ENCODE results near the gene BAG1. TPM values are rescaled to one million over a fixed set of nuclear protein-coding genes. Genes with fewer than 3 reads are reported as not detected.

Gene BAG1
- total and polyA plus RNA-seq, 4 donors: 60.4 to 190 (median 93.2) TPM

DNA sequence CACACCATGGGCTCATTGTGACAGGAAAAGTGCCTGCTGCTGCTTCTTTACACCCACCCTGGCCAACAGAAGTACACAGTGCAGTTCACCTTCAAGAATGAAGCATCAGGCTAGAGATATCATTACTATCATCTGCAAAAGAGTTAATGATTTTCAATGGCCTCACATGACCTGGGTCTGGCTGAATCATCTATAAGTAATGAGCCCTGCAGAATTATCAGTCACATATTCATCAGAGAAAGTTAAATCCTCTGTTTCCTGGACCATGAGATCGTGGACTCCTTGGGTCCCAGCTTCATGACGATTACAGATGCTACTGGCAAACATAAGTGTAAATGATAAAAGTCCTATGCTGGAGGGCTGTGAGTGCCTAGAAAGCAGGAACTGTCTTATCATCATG, 8.3 kb downstream of the BAG1 start:
- peaks cover 7 to 19% of the 10 kb centered on the region in 2 donors for H3K36me3 ChIP-seq (ENCODE audit: control insufficient read depth in 1 of 2, insufficient read depth in 2 of 2, low read length in 1 of 2)
- ATAC-seq (ENCODE audit: low FRiP score): no peak
- WGBS, 2 donors: 90% methylated on average over 2 of the region's 2 CpGs

GRCh38 chr9:33255471-33255870, 9.0 kb downstream of the BAG1 start:
- 88 to 90% methylated on average over 4 of the region's 4 CpGs for whole genome bisulfite sequencing, 2 donors
- no peaks in the 10 kb centered on the region for H3K4me1 ChIP-seq (ENCODE audit: control insufficient read depth in 1 of 2, insufficient read depth in 2 of 2, low read length in 2 of 2)
- no peak overlapping the region for H3K27ac ChIP-seq (ENCODE audit: low read depth in 1 of 2, low read length in 2 of 2)
- intact Hi-C loops (cut with DNase I): no loop called here
- DNase-seq: no peak
- H3K36me3 ChIP-seq (ENCODE audit: control insufficient read depth in 1 of 2, insufficient read depth in 2 of 2, low read length in 1 of 2): peaks cover 7 to 19% of the 10 kb centered on the region in 2 donors
- no peak overlapping the region for H3K4me3 ChIP-seq (ENCODE audit: low read length in 2 of 2)
- H3K9me3 ChIP-seq (ENCODE audit: control insufficient read depth, low read length): no peaks in the 10 kb centered on the region
- ATAC-seq (ENCODE audit: low FRiP score): no peak
- no peaks in the 10 kb centered on the region for H3K27me3 ChIP-seq (ENCODE audit: control insufficient read depth in 1 of 2, insufficient read depth in 2 of 2, low read length in 1 of 2)

More for the DNA sequence above, 8.3 kb downstream of the BAG1 start:
- H3K9me3 ChIP-seq (ENCODE audit: control insufficient read depth, low read length): no peaks in the 10 kb centered on the region
- no peak overlapping the region for H3K27ac ChIP-seq (ENCODE audit: low read depth in 1 of 2, low read length in 2 of 2)
- H3K4me1 ChIP-seq (ENCODE audit: control insufficient read depth in 1 of 2, insufficient read depth in 2 of 2, low read length in 2 of 2): no peaks in the 10 kb centered on the region
- H3K27me3 ChIP-seq (ENCODE audit: control insufficient read depth in 1 of 2, insufficient read depth in 2 of 2, low read length in 1 of 2): no peaks in the 10 kb centered on the region
- no peak for DNase-seq
- intact Hi-C loops (cut with DNase I): no loop called here
- H3K4me3 ChIP-seq (ENCODE audit: low read length in 2 of 2): no peak overlapping the region

- H3K9me3 ChIP-seq (ENCODE audit: control insufficient read depth, low read length): no peaks in the 10 kb centered on the region
- no peaks in the 10 kb centered on the region for H3K27me3 ChIP-seq (ENCODE audit: control insufficient read depth in 1 of 2, insufficient read depth in 2 of 2, low read length in 1 of 2)
- no peak for DNase-seq
- 92% methylated on average over 8 of the region's 8 CpGs for WGBS, 2 donors
- ATAC-seq (ENCODE audit: low FRiP score): no peak
- intact Hi-C loops (cut with DNase I): no loop called here
- no peaks in the 10 kb centered on the region for H3K4me1 ChIP-seq (ENCODE audit: control insufficient read depth in 1 of 2, insufficient read depth in 2 of 2, low read length in 2 of 2)
- no peak overlapping the region for H3K27ac ChIP-seq (ENCODE audit: low read depth in 1 of 2, low read length in 2 of 2)
- H3K4me3 ChIP-seq (ENCODE audit: low read length in 2 of 2): no peak overlapping the region
- peaks cover 7 to 16% of the 10 kb centered on the region in 2 donors for H3K36me3 ChIP-seq (ENCODE audit: control insufficient read depth in 1 of 2, insufficient read depth in 2 of 2, low read length in 1 of 2)
Measured at GRCh38 chr9:33255014-33255413, 9.5 kb downstream of the BAG1 start.

- no peak overlapping the region for H3K4me3 ChIP-seq (ENCODE audit: low read length in 2 of 2)
- no peaks in the 10 kb centered on the region for H3K9me3 ChIP-seq (ENCODE audit: control insufficient read depth, low read length)
- no peaks in the 10 kb centered on the region for H3K4me1 ChIP-seq (ENCODE audit: control insufficient read depth in 1 of 2, insufficient read depth in 2 of 2, low read length in 2 of 2)
- H3K36me3 ChIP-seq (ENCODE audit: control insufficient read depth in 1 of 2, insufficient read depth in 2 of 2, low read length in 1 of 2): peaks cover 7 to 16% of the 10 kb centered on the region in 2 donors
- intact Hi-C loops (cut with DNase I): no loop called here
- ATAC-seq (ENCODE audit: low FRiP score) (no peak), DNase-seq (no peak)
- no peak overlapping the region for H3K27ac ChIP-seq (ENCODE audit: low read depth in 1 of 2, low read length in 2 of 2)
- WGBS, 2 donors: 94 to 96% methylated on average over 4 of the region's 4 CpGs
- no peaks in the 10 kb centered on the region for H3K27me3 ChIP-seq (ENCODE audit: control insufficient read depth in 1 of 2, insufficient read depth in 2 of 2, low read length in 1 of 2)
Measured at GRCh38 chr9:33254211-33254610, 10.3 kb downstream of the BAG1 start.

- no peak overlapping the region for H3K4me3 ChIP-seq (ENCODE audit: low read length in 2 of 2)
- H3K36me3 ChIP-seq (ENCODE audit: control insufficient read depth in 1 of 2, insufficient read depth in 2 of 2, low read length in 1 of 2): peaks cover 0 to 8% of the 10 kb centered on the region in 2 donors
- WGBS, 2 donors: 82 to 92% methylated on average over 1 of the region's 1 CpG
- no peaks in the 10 kb centered on the region for H3K9me3 ChIP-seq (ENCODE audit: control insufficient read depth, low read length)
- no peak overlapping the region for H3K27ac ChIP-seq (ENCODE audit: low read depth in 1 of 2, low read length in 2 of 2)
- no peak for DNase-seq
- intact Hi-C loops (cut with DNase I): no loop called here
- H3K4me1 ChIP-seq (ENCODE audit: control insufficient read depth in 1 of 2, insufficient read depth in 2 of 2, low read length in 2 of 2): no peaks in the 10 kb centered on the region
- ATAC-seq (ENCODE audit: low FRiP score): no peak
- H3K27me3 ChIP-seq (ENCODE audit: control insufficient read depth in 1 of 2, insufficient read depth in 2 of 2, low read length in 1 of 2): no peaks in the 10 kb centered on the region
Measured at GRCh38 chr9:33250458-33250995, 14.0 kb downstream of the BAG1 start.

- no peak overlapping the region for H3K4me3 ChIP-seq (ENCODE audit: low read length in 2 of 2)
- H3K36me3 ChIP-seq (ENCODE audit: control insufficient read depth in 1 of 2, insufficient read depth in 2 of 2, low read length in 1 of 2): peaks cover 0 to 4% of the 10 kb centered on the region in 2 donors
- no peak overlapping the region for H3K27ac ChIP-seq (ENCODE audit: low read depth in 1 of 2, low read length in 2 of 2)
- intact Hi-C loops (cut with DNase I): no loop called here
- ATAC-seq (ENCODE audit: low FRiP score): no peak
- WGBS, 2 donors: 95% methylated on average over 2 of the region's 2 CpGs
- DNase-seq: no peak
- H3K27me3 ChIP-seq (ENCODE audit: control insufficient read depth in 1 of 2, insufficient read depth in 2 of 2, low read length in 1 of 2): no peaks in the 10 kb centered on the region
- H3K4me1 ChIP-seq (ENCODE audit: control insufficient read depth in 1 of 2, insufficient read depth in 2 of 2, low read length in 2 of 2): no peaks in the 10 kb centered on the region
- H3K9me3 ChIP-seq (ENCODE audit: control insufficient read depth, low read length): no peaks in the 10 kb centered on the region
Measured at GRCh38 chr9:33249983-33250382, 14.5 kb downstream of the BAG1 start.

DNA sequence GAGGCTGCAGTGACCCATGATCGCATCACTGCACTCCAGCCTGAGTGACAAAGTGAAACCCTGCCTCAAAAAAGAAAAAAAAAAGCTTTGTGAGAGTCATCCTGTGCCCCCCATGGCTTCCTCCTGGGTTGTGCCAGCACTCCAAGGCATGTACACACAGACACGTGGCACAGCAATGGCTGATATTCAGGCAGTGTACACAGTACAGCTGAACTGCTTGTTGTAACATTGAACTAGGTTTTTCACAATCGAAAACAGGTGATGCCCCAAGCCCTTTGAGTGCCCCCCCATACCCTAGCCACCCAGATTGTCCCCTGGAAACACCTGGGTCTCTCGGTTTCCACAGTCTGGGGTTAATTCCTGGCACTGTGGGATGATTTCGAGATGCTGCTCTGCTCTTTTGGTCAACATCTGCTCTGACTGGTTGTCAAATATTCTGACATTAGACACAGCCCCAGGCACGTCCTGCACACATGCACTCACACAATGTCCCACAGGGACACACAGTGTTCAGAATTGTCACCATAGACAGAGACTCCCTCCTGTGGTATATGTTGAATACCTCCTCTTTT, 15.3 kb downstream of the BAG1 start:
- Histone ChIP-seq H3K36me3 (ENCODE audit: control insufficient read depth in 1 of 2, insufficient read depth in 2 of 2, low read length in 1 of 2) (no peaks in the 10 kb centered on the region), H3K9me3 (ENCODE audit: control insufficient read depth, low read length) (no peaks in the 10 kb centered on the region), H3K27ac (ENCODE audit: low read depth in 1 of 2, low read length in 2 of 2) (no peak overlapping the region), H3K4me1 (ENCODE audit: control insufficient read depth in 1 of 2, insufficient read depth in 2 of 2, low read length in 2 of 2) (no peaks in the 10 kb centered on the region), H3K27me3 (ENCODE audit: control insufficient read depth in 1 of 2, insufficient read depth in 2 of 2, low read length in 1 of 2) (no peaks in the 10 kb centered on the region), H3K4me3 (ENCODE audit: low read length in 2 of 2) (no peak overlapping the region)
- intact Hi-C loops (cut with DNase I): no loop called here
- 76 to 77% methylated on average over 6 of the region's 6 CpGs for WGBS, 2 donors
- ATAC-seq (ENCODE audit: low FRiP score): no peak
- no peak for DNase-seq

GRCh38 chr9:33248606-33249005, 15.9 kb downstream of the BAG1 start:
- DNase-seq (no peak), ATAC-seq (ENCODE audit: low FRiP score) (no peak)
- WGBS, 2 donors: 91% methylated on average over 3 of the region's 3 CpGs
- no peaks in the 10 kb centered on the region for H3K9me3 ChIP-seq (ENCODE audit: control insufficient read depth, low read length)
- H3K27ac ChIP-seq (ENCODE audit: low read depth in 1 of 2, low read length in 2 of 2): no peak overlapping the region
- H3K36me3 ChIP-seq (ENCODE audit: control insufficient read depth in 1 of 2, insufficient read depth in 2 of 2, low read length in 1 of 2): no peaks in the 10 kb centered on the region
- no peaks in the 10 kb centered on the region for H3K4me1 ChIP-seq (ENCODE audit: control insufficient read depth in 1 of 2, insufficient read depth in 2 of 2, low read length in 2 of 2)
- intact Hi-C loops (cut with DNase I): no loop called here
- H3K27me3 ChIP-seq (ENCODE audit: control insufficient read depth in 1 of 2, insufficient read depth in 2 of 2, low read length in 1 of 2): no peaks in the 10 kb centered on the region
- no peak overlapping the region for H3K4me3 ChIP-seq (ENCODE audit: low read length in 2 of 2)

DNA sequence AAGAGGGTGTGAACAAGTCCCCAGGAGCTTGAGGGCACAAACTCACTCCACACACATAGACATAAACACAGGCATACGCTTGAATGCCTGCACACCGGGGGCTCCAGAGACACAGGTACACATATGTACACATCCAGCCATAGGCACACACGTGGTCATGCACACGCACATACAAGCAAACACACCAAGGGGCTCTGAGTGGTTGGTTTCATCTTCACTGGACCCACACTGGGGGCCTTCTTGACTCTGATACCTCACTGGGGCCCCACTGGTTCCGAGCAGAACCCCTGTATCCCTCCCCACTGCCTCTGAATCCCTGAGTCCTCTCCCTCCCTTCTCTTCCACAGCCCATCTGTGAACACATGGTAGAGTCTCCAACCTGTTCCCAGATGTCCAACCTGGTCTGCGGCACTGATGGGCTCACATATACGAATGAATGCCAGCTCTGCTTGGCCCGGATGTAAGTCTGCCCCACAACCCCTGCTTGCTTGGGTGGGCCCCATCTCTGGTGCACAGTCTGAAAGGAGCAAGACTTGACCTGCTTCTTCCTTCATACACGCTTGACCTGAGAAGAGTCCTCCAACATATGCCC, 18.1 kb downstream of the BAG1 start:
- H3K27me3 ChIP-seq (ENCODE audit: control insufficient read depth in 1 of 2, insufficient read depth in 2 of 2, low read length in 1 of 2): no peaks in the 10 kb centered on the region
- H3K9me3 ChIP-seq (ENCODE audit: control insufficient read depth, low read length): no peaks in the 10 kb centered on the region
- 86 to 90% methylated on average over 9 of the region's 9 CpGs for WGBS, 2 donors
- no peak overlapping the region for H3K4me3 ChIP-seq (ENCODE audit: low read length in 2 of 2)
- no peaks in the 10 kb centered on the region for H3K36me3 ChIP-seq (ENCODE audit: control insufficient read depth in 1 of 2, insufficient read depth in 2 of 2, low read length in 1 of 2)
- intact Hi-C loops (cut with DNase I): no loop called here
- no peak overlapping the region for H3K27ac ChIP-seq (ENCODE audit: low read depth in 1 of 2, low read length in 2 of 2)
- ATAC-seq (ENCODE audit: low FRiP score): no peak
- no peaks in the 10 kb centered on the region for H3K4me1 ChIP-seq (ENCODE audit: control insufficient read depth in 1 of 2, insufficient read depth in 2 of 2, low read length in 2 of 2)
- no peak for DNase-seq

Measured in aorta (tissue), 5 donors.